ENCODE results near the gene KLHDC9.

- TF ChIP-seq POLR2A (IDR thresholded peaks at IDR 0.05) (no peak), CTCF (IDR thresholded peaks at IDR 0.05) (no peak)
Observed at GRCh38 chr1:161089251-161089924, 8.8 kb upstream of the KLHDC9 start, which contains the start of gene NECTIN4.
